Measurements from ENCODE around the gene XPR1. TPM values are rescaled to one million over a fixed set of nuclear protein-coding genes. Genes with fewer than 3 reads are reported as not detected.

The XPR1 gene
- total RNA-seq, 1 donor from 2014 or later: 21.8 TPM

- peak in 1 of 2 donors; percentile 12 for DNase-seq (ENCODE audit: low read depth in 2 of 2)
Measured at GRCh38 chr1:180615493-180616290, 16.1 kb upstream of the XPR1 start.

GRCh38 chr1:180616439-180616838 is 15.4 kb upstream of the XPR1 start:
- no peak for DNase-seq (ENCODE audit: low read depth in 2 of 2)

DNA sequence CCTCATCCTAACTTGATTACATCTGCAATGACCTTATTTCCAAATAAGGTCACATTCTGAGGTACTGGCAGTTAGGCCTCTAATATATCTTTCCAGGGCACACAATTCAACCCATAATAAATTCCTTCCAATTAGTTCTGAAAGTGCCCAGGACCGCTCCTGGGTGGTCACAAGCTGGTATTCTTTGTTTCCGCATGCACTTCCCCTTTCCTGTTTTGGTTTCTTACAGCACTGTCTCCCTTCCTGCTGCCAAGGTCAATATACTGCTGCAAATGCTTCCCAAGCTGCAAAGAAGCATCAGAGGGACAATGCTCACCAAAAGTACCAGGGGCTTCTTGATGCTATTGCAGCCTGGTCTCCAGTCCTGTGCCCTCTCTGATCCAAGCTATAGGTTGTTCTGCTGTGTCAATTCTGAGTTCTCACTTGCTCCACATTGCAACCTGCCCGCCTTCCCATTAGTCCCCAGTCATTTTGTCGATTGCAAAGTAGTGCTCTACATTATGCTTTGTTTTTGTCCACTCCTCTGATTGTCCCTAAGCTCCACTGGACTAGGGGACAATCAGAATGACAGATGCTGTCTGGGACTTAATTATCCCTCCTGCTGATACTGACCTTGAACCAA is 13.9 kb upstream of the XPR1 start:
- peak; percentile 6 to 7 for DNase-seq (ENCODE audit: low read depth in 2 of 2)

GRCh38 chr1:180620581-180620980 is 11.2 kb upstream of the XPR1 start:
- DNase-seq (ENCODE audit: low read depth in 2 of 2): no peak

GRCh38 chr1:180622658-180623508 is 8.9 kb upstream of the XPR1 start:
- DNase-seq (ENCODE audit: low read depth in 2 of 2): no peak

- DNase-seq (ENCODE audit: low read depth in 2 of 2): peak; percentile 14 to 40
Measured at GRCh38 chr1:180623579-180624347, 8.1 kb upstream of the XPR1 start.

DNA sequence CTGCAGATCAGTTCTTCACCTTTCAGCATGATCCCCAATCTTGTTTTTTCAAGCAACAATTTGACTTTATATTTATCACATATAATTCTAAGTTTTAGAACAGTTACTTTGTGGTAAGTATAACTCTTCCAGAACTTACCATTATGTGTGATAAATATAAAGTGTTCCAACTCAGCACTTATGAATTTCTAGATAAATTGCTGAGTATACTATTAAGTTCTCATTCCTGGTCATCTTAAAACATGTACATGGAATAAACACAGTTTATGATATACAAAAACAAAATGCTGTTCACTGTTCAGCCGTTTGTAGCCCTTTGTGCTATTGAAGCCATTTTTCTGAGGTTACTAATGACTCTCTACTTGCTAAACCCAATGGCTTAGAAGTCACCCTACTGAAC is 5.1 kb upstream of the XPR1 start:
- no peak for DNase-seq (ENCODE audit: low read depth in 2 of 2)

DNA sequence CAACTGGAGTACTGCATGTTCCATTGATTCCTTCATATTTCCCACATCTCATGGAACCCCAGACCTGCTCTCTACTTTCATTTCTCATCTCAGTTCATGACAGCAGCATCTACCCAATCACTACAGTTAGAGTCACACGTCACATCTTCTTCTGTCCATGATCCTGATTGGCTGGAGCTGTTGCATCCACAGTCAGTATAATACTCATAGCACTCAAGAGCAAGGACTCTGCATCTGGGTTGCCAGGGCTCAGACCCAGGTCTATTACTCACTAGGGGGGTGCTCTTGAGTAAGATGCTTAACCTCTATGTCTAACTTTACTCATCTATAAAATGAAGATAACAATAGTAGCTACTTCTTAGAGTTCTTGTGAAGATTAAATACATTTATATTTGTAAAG is 4.4 kb upstream of the XPR1 start:
- no peak for DNase-seq (ENCODE audit: low read depth in 2 of 2)

DNA sequence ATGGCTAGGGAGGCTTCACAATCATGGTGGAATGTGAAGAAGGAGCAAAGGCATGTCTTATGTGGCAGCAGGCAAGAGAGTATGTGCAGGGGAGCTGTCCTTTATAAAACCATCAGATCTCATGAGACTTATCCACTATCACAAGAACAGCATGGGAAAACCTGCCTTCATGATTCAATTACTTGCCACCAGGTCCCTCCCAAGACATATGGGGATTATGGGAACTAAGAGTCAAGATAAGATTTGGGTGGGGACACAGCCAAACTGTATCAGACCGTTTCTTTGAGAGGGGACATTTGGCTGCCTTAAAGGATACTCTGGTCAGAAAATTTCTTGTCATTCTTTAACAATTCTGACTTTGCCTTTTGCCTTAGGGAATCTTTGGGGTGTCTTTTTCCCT is 3.2 kb upstream of the XPR1 start:
- no peak for DNase-seq (ENCODE audit: low read depth in 2 of 2)

DNA sequence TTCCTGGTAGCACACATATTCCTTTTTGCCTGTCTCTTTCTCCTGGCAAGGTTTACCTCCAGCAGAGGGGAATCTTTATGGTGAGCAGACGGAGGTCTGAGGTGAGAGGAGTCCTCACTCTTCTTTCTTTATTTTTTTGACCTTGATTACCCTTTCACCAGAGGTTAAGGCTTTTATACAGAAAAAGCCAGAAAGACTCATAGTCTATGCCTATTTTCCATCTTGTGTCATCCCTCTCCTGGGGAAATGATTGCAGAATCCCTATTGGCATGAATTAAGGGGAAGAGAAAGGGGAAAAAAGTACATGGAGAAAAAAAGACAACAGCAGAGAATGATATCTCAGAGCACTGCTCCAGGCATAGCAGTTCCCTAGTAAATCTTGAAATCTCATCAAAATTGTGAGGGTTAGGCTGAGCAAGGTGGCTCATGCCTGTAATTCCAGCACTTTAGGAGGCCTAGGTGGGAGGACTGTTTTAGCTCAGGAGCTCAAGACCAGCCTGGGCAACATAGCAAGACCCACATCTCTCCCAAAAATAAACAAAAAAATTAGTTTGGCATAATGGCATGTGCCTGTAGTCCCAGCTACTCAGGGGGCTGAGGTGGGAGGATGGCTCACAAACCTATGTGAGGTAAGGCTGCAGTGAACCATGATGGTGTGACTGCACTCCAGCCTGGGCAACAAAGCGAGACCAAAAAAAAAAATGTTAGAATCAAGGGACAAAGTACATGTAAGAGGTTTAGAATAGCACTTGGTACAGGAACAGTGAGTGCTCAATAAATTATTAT is 1.2 kb upstream of the XPR1 start:
- no peak for DNase-seq (ENCODE audit: low read depth in 2 of 2)

DNA sequence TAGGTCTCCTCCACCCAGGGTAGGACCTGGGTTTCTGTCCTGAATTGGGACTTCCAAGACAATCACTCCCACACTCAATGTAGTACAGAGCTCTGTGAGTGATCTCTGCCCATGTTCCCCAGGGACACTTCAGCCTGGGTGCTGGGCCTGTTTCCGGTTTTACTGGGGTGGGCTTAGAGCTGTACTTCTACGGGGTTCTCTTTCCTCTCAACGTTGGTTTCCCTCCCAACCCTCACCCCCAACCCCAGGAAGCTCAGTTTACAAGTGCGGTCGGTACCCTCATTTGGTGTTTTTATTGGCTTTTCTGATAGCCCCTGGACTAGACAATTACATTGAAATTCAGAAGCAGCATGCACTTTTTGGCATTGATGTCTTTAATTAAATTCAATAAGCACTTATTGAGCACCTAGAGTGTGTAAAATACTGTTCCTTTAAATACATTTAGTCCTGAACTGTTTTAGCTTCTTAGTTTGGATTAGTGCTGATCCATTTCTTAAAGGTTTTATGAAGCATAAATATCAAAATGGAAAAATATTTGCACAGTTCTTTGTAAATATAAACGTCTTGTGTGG is 542 bp upstream of the XPR1 start:
- no peak for DNase-seq (ENCODE audit: low read depth in 2 of 2)

GRCh38 chr1:180632326-180633056 is 669 bp downstream of the XPR1 start:
- DNase-seq (ENCODE audit: low read depth in 2 of 2): peak in 1 of 2 donors; percentile 45

DNA sequence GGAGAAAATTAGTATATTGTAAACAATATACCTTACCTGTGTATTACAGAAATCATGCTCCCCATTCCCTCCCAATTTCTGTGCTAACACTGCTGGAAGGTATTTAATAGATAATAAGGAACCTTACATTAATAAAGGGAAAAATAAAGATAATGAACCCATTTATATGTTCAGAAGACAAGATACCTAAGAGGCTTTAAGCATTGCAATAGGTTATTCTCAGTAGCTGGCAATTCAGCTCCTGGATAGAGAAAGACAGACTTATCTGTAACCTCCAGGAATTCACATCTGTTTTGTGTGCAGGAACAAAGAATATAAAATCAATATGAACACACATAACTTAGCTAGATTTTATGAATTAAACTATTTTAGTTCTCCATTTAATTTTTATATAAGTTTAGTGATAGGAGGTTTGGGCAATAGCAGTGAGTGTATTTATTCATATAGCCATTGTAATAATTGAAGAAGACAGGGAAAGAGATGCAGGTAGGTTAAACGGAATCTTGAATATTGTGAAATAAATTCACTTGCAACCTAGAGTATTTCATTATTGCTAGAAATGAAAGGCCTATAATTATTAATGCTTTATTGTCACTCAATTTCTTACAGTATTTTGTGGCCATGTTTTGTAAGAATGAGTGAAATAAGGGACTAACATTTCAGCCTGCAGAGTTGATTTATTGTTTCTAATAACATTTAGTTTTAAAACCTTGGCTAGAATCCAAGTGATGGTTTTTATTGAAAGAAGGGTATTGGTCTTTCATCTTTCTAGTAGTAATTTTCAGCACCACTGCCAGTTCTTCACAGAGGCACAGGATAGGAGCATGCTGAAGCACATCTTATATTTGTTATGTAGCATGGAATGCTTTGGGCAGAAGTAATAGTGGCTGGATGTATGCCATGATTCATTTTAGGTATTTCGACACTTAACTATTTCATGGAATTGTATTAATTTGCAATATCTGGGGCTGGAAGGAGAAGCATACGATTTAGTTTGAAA is 1.5 kb downstream of the XPR1 start:
- peak in 1 of 2 donors; percentile 3 for DNase-seq (ENCODE audit: low read depth in 2 of 2)

DNA sequence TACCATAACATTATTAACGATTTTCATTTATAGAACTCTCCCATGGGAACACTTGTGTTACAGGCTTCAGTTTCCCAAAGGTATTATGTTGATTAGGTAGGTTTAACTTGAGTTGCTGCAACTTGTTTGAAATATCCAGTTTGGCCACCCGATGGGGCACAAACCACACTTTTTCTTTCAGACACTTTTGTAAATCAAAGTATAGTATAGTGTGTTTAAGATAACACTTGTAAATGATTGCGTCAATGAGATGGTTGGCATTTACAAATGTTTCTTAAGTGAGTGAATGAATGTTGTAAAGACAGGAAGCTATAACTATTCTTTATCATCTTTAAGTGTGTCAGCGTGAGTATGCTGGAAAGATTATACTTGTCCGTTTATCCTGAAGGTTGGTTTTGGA is 4.3 kb downstream of the XPR1 start:
- DNase-seq (ENCODE audit: low read depth in 2 of 2): peak; percentile 30 to 42

GRCh38 chr1:180639871-180640270 is 8.0 kb downstream of the XPR1 start:
- DNase-seq (ENCODE audit: low read depth in 2 of 2): no peak

GRCh38 chr1:180640531-180640949 is 8.7 kb downstream of the XPR1 start:
- DNase-seq (ENCODE audit: low read depth in 2 of 2): no peak

DNA sequence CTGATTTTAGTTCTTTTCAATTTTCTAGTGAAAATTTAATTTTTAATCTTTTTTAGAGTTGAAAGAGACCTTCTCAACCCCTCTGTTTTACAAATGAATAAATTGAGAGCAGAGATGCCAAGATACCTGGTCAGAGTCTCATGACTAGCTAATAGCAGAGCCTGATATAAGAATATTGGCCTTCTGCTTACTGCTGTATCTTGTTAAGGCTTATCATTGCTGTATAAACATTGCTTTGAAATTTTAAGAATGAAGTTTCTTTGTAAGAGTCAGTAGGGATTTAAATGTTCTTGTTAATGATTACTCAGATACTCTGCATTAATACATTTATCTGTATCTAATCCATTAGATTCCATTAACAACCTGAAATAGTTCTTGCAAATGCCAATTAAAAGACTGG is 9.8 kb downstream of the XPR1 start:
- DNase-seq (ENCODE audit: low read depth in 2 of 2): no peak

- DNase-seq (ENCODE audit: low read depth in 2 of 2): no peak
Measured at GRCh38 chr1:180642781-180643180, 11.0 kb downstream of the XPR1 start.
